Retinal pigment epithelial cell (primary cell): ENCODE measurements around the gene FGF22.

Experiments used
- DNase-seq: peaks from one replicate; pipeline ENCODE4 v3.0.0-alpha.2; 2010; ENCODE audit warnings: low read depth
- H3K4me3 ChIP-seq: 2 replicates; pipeline ENCODE4 v1.5.1; 2011; ENCODE audit warnings: mild to moderate bottlenecking, low read length, control low read depth, moderate library complexity
- TF ChIP-seq, protein P1 (sequence below): conservative IDR thresholded peaks from 2 replicates; pipeline ENCODE4 v1.5.1; 2011; ENCODE audit warnings: low read depth, low read length, control low read depth, inconsistent platforms

FGF22 gene

GRCh38 chr19:652467-653389, 13.0 kb downstream of the FGF22 start:
- DNase-seq = no peak
- H3K4me3 ChIP-seq = no peak overlapping the region
- TF ChIP-seq, protein P1, sequence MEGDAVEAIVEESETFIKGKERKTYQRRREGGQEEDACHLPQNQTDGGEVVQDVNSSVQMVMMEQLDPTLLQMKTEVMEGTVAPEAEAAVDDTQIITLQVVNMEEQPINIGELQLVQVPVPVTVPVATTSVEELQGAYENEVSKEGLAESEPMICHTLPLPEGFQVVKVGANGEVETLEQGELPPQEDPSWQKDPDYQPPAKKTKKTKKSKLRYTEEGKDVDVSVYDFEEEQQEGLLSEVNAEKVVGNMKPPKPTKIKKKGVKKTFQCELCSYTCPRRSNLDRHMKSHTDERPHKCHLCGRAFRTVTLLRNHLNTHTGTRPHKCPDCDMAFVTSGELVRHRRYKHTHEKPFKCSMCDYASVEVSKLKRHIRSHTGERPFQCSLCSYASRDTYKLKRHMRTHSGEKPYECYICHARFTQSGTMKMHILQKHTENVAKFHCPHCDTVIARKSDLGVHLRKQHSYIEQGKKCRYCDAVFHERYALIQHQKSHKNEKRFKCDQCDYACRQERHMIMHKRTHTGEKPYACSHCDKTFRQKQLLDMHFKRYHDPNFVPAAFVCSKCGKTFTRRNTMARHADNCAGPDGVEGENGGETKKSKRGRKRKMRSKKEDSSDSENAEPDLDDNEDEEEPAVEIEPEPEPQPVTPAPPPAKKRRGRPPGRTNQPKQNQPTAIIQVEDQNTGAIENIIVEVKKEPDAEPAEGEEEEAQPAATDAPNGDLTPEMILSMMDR = no peak

DNA sequence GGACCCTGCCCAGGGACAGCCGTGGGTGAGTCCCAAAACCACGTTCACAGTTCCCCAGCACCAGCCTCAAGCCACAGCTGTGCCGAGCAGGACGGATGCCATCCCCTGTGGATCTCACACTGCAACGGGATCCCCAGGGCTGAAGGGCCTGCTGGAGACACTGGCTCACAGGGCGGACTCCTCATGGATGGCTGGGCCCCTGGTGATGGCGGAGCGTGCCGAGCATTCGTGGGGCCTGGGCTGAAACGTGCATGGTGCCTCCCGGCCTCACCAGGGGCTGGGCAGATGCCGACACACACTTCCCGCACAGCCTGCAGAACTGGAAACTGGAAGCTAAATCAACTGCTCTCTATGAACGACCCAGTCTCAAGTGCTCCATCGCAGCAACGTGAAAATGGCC, 13.7 kb downstream of the FGF22 start:
- TF ChIP-seq, protein P1 = no peak
- H3K4me3 ChIP-seq = no peak overlapping the region
- no peak for DNase-seq

- H3K4me3 ChIP-seq = no peak overlapping the region
- DNase-seq = no peak
- TF ChIP-seq, protein P1 = no peak
Measured at GRCh38 chr19:655691-656090, 16.0 kb downstream of the FGF22 start.

- H3K4me3 ChIP-seq = no peak overlapping the region
- no peak for DNase-seq
- TF ChIP-seq, protein P1 = no peak
Measured at GRCh38 chr19:656751-657559, 17.3 kb downstream of the FGF22 start.

DNA sequence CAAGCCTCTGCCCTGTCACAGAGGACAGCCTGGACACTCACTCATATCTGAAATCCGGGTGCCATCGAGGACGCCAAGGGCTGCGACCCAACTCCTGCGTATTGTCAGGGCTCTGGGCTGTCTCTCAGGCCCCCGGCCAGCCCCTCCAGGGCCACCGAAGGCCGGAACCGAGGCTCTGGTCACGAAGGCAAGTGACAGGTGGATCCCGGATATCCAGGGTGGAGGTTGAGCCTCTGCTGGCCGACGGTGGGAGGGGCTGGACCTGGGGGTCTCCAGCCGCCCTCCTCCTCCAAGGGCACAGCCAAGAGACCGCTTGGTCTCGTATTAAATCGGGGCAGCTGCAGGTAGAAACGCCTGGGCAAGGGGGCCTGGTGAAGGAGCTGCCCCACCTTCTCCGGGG, 17.9 kb downstream of the FGF22 start:
- DNase-seq = no peak
- TF ChIP-seq, protein P1 = no peak
- H3K4me3 ChIP-seq = no peak overlapping the region

DNA sequence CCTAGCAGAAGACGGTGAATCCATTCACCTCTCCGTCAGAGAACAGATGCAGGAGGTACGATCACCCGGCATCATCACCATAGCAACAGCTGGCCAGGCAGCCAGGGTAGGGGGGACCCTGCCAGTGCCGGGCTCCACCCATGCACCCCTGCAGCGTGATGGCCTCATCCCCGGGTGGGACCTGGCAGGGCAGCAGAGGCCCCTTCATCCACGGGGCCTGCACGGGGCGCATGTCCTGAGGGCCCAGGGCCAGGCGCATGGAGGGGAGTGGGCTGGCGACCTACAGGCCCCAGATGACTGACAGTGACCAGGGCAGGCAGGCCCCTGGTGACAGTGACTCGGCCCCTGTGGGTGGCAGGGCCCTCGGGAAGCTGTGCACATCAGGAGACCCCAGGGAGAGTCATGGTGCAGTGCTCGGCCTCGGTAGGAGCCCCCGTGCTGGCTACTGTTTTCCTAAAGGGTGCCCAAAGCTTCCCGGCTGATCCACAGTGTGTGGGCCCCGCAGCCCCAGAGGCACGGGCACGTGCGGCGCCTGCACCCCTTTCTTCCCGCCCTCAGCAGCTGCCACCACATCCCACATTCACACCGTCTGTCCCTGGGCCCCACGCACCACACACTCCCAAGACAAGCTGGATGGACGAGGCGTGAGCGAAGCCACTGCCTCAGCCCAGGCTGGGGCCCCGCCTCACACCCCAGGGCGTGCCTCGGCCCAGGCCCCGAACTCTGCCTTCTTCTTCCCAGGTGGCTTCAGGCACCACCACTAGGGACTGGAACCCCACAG, 18.6 kb downstream of the FGF22 start:
- H3K4me3 ChIP-seq = no peak overlapping the region
- TF ChIP-seq, protein P1 = no peak
- DNase-seq = no peak
